ENCODE data around the gene ZDHHC11.
"Not testable (repeated sequence)": the region's sequence is repeated elsewhere in the genome, so short reads cannot be mapped to it uniquely, and the experiment has no call there.

Gene ZDHHC11

DNA sequence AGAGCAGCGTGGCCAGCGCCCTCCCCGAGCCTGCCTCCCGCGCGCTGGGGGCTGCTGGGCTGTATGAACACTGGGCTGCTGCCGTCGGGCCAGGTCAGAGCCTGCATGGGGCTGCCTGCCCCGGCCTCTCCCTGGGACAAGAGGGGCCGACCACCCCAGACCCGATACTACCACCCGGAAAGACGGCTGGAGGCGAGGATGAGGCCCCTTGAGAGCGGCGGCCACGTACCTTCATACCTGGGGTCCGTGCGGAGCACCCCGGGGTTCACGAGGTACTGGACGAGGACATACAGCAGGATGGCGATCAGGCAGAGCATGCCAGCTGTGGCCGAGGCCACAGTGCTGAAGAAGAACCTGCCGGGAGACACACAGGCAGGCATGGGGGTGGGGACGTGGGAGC, 7.4 kb downstream of the ZDHHC11 start:
- not testable (repeated sequence) for DNase-seq

DNA sequence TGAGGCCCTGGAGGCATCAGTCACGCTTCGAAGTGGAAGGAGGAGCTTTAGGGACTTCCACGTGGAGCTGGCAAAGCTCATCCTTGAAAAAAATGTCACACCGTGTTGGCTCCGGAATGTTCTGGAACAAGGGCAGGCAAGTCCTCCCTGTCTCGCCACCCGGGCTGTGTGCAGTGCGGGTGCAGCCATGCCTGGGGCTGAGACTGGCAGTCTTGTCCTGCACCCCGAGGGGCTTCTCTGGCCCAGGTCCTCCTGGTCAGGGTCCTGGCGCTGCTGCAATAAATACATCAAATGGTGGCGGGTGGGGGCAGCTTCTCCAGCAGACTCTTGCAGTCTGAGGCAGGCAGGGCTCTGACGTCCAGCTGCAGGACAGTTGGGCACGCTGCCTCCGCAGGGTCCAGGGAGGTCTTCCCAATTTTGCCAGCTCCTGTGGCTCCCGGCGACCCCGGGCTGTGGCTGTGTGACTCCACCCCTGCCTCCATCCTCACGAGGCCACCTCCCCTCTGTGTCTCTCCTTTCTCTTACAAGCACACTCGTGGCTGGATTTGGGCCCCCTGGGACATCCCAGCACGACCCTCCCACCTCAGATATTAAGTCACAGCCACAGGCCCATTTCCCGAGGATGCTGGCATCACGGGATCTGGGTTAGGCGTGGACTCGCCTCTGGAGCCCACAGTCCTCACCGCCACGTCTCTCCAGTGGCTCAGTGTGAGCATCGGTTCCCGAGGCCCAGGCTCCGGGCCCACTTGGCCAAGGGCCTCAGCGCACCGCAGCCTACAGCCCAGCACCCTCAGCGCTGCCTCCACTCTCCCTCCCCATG, 8.2 kb downstream of the ZDHHC11 start:
- not testable (repeated sequence) for DNase-seq

DNA sequence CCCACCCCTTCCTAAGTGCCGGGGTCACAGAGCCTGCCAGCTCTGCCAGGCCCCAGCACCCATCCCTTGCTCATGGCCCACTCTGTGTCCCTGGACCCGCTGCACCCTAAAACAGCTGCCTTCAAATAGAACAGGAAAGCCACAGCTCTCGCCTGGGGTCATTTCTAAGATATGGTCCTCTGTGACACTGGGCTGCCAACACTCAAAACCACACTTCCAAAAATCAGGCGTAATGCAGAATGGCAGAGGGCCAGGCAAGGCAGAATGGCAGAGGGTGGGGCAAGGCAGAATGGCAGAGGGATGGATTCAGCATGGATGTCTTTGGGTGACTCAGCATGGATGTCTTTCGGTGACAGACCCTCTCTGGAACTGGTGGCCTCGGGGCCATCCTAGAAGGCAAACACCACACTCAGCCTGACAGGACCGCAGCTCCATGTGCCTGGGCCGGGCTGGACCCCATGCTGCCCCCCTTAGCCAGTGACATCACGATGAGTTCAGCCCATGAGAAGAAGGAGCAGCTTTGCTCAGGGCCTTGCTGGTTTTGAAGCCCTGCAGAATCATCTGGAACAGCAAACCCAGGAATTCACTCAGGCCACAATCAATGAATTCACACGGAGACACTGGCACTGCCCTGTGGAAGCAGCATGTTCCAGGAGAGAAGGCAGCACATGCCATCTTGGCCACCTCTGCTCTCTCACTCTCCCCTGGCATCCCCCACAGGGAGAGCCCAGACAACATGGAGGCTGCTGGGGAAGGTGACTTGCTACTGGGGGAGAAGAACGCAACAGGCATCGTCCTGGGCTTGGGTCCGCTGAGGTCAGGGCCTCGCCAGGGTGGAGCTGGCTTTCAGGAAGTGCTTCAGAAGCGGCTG, 9.0 kb downstream of the ZDHHC11 start:
- not testable (repeated sequence) for DNase-seq

DNA sequence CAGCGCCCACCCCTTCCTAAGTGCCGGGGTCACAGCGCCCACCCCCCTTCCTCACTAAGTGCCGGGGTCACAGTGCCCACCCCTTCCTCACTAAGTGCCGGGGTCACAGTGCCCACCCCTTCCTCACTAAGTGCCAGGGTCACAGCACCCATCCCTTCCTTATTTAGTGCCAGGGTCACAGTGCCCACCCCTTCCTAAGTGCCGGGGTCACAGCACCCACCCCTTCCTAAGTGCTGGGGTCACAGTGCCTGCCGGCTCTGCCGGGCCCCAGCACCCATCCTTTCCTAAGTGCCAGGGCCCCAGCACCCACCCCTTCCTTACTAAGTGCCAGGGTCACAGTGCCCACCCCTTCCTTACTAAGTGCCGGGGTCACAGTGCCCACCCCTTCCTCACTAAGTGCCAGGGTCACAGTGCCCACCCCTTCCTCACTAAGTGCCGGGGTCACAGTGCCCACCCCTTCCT, 9.8 kb downstream of the ZDHHC11 start:
- not testable (repeated sequence) for DNase-seq

DNA sequence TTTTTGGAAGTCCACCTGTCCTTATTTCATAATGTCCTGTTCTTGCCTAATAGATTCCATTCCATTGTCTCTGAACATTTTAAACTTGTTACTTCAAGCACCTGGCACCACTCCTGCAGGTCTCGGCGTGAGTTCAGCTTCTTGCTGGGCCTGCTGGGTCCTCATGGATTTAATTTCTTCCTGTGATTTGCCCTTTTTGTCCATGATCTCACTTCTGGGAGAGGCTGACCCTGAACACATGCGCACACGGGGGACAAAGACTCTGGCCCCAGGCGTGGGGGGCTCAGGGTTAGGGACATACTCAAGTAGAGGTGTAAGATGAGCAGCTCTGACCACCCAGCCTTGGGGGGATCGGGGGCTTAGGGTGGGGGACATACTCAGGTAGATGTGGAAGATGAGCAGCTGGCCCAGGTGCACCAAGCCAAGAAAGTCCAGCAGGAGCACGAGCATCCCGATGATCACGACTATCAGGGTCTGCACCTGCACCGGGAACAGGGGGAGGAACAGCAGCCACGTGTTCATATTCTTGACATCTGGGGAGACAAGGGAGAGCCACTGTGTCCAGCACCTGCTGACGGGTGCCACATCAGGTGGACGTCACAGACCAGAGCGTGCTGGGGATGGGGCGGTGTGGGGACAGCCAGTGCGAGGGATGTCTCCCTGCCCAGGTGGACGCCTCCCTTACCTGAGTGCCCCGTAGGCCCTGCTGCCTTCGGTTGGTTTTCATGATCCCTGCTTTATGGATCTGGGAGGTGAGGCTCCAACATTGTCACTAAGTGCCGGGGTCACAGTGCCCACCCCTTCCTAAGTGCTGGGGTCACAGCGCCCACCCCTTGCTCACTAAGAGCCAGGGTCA, 10.4 kb downstream of the ZDHHC11 start:
- not testable (repeated sequence) for DNase-seq

DNA sequence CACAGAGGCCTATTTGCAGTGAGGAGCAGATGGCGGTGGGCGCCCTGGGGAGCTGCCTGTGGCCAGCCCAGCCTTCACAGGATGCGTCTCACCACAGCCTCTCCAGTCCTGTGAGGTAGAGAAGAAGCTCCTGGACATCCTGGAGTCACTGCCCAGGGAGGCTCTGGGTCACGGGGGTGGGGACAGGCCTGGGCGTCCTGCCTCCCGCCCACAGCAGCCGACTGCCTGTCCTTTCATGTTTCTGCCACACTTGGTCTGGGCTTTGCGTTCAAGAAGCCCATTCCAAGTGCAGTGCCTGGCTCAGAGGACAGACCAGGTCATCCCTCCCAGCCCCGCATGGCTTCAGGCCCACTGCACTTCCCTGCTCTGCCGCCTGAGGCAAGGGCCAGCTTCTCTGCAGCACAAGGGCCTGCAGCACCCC, 12.3 kb downstream of the ZDHHC11 start:
- not testable (repeated sequence) for DNase-seq

DNA sequence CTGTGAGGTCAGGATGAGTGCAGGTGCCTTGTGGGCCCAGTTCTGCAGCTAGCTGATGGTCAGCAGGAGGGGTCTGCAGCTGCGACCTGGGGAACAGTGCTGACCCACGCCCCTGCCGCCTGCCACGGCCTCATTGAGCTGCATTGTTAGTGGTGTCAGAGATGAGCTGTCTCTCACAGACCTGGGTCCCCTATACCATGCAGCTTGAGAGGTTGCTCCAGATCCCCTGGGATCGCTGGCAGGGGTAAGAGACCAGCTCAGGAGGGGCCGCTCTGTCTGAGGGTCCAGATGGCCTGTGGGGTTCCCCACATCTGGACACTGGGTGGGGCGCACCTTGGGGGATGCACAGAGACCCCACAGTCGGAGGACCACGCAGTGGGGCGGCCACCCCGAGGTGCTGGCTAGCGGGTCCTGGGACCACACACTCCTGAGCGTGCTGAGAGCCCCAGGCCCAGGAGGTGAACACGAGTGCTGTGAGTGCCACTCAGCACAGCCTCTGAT, 13.1 kb downstream of the ZDHHC11 start:
- DNase-seq, result not testable (repeated sequence)

DNA sequence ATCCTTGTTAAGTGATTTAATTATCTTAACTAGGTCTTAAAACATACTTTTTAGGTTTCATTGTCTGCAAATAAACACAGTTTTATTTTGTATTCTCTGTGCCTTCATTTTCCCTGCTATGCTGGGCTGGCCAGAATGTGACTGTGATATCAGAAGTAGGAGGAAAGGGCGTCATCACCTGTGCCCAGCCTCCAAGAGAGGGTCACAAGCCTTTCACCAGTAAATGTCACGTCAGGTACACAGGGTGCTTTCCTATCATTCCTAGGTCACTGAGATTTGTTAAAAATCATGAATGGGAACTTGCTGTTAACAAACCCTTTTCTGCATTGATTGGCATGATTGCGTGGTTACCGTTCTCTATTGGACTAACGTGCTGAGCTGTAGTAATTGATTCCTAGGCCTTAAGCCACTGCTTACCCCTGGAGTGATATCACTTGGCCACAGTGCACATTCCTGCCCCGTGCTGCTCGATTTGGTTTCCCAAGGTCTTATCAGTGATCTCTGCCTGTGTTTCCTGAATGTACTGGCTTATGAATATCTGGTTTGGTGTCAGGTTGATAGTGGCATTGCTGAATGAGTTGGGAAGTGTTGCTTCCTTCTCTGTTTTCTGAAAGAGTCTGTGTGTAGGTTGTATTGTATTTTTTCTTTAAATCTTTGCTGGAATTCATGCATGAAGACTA, 14.7 kb downstream of the ZDHHC11 start:
- DNase-seq, result not testable (repeated sequence)

DNA sequence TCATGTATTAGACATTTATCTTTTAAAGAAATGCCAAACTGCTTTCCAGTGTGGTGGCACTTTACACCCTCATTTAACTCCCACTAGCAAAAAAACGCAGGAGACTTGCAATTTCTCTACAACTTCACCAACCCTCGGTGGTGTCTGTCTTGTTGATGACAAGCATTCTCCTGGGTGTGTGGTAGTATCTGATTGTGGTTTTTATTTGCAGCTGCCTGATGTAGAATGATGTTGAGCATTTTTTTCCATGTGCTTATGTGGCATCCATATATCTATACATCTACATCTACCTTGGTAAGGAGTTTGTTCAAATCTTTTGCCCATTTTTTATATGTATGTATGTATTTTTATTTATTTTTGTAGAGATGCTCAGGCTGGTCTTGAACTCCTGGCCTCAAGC, 16.8 kb downstream of the ZDHHC11 start:
- not testable (repeated sequence) for DNase-seq

DNA sequence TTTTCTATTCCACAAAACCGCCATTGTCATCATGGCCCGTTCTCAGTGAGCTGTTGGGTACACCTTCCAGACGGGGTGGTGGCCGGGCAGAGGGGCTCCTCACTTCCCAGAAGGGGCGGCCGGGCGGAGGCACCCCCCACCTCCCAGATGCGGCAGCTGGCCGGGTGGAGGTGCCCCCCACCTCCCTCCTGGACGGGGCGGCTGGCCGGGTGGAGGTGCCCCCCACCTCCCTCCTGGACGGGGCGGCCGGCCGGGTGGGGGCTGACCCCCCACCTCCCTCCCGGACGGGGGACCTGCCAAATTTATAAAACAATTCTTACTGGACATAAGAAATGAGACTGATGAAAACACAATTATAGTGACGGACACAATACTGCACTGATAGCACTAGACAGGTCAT, 22.6 kb downstream of the ZDHHC11 start:
- DNase-seq, result not testable (repeated sequence)

DNA sequence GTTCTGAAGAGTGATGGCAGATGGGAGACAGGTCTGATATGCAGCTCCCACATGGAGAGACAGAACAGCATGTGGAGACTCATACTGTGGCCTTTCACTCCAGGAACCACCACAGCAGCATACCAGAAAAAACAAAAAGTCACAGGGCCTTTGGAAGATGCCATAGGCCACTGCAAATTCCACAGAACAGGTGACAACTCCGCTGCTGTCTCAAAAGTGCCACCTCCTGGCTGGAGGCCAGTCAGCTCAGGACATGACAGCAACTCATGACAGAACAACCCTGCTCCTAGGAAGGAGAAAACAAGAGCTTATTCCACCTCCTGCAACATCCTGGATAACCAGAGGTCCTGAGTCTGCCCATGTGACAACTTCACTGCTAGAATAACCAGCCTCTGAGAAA, 25.2 kb downstream of the ZDHHC11 start:
- DNase-seq, result not testable (repeated sequence)

DNA sequence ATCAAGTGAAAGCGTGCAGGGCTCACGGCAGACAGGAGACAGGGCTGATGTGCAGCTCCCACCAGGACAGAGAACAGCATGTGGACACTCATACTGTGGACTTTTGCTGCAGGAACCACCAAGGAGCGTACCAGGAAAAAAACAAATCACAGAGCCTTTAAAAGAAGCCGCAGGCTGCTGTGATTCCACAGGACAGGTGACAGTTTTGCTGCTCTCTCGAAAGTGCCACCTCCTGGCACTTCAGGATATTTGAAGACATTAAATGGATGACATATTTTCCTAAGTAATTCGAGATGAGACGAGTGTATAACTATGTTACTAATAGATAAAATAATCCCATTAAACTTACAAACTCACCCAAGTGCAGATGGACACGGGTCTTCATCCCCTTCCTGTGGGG, 29.3 kb downstream of the ZDHHC11 start:
- DNase-seq, result no peak

DNA sequence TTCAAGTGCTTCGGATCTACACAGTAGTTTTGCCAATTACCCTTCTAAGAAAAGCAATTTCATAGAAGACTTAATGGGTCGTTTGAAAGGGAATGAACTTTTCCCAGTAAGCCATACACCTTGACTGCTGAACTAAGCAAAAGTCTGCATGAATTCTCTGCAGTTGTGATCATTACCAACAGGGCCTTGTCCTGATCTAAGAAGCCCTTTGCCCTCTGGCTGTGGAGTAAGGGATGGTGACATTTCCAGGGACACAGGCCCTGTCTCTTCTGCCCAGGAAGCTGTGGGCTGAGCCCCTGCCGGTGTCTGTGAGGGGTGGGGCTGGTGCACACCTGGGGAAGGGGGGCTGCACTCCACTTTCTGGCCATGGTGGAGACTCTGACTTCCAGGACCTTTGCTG, 30.5 kb downstream of the ZDHHC11 start:
- no peak for DNase-seq

DNA sequence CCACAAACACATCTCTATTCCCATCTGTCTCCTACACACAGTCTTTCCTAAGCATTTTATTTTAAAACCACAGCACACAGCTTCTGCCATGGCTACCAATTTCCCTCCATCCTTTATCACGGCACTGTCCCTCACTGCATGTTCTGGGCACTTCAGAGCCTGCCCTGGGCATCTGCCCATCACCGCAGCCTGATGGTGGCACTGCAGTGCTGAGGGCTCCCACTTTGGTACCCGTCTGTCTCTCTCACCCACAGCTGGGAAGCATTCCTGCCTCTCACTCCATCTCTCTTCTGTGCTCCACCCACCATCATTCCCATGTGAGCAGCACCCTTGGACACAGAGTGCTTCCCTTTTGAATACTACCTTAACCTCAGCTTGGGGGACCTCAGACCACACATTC, 31.7 kb downstream of the ZDHHC11 start:
- no peak for DNase-seq

DNA sequence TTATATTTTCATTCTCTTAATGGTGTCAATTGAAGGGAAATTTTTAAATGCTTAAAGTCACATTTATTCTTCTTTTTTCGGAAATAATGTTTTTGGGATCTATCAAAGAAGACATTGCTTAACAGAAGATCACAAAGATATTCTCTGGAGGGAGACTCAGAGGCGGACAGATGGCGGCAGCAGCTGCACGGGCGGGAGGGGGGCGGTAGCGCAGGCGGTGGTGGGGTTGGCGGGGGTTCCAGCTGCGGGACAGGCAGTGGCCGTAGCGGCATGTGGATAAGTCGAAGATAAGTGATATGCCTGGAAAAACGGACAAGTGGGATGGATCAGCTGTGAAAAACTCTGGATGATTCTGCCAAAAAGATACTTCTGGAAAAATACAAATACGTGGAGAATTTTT, 34.6 kb downstream of the ZDHHC11 start:
- no peak for DNase-seq

DNA sequence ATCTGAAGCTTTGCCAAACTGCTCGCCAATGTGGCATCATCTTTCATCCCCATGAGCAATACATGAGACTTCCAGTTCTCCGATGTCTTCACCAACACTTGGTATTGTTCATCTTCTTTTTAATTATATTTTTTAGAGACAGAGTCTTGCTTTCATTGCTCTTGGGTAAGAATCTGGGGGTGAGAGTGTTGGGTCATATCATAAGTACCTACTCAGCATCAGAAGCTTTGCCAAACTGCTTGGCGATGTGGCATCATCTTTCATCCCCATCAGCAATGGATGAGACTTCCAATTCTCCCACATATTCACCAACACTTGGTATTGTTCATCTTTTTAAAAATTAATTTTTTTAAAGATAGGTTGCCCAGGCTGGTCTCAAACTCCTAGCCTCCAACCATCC, 35.3 kb downstream of the ZDHHC11 start:
- DNase-seq, result no peak

DNA sequence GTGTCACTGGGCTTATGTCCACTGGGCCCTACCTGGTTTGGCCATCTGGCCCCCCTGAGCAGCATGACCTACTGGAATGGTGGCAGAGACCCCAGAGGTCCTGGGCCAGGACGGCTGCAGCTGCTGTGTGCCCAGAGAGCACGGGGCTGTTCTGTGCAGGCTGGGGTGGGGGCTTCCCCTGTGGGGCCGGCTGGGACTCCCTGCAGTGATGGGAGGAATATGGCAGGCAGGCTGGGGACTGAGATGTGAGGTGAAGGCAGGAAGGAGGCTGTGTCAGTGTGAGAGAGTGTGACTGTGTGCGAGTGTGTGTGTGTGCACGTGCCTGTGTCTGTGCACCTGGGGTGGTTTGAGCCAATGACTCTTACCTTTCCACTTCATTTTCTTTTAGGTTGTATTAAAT, 37.2 kb downstream of the ZDHHC11 start:
- not testable (repeated sequence) for DNase-seq

DNA sequence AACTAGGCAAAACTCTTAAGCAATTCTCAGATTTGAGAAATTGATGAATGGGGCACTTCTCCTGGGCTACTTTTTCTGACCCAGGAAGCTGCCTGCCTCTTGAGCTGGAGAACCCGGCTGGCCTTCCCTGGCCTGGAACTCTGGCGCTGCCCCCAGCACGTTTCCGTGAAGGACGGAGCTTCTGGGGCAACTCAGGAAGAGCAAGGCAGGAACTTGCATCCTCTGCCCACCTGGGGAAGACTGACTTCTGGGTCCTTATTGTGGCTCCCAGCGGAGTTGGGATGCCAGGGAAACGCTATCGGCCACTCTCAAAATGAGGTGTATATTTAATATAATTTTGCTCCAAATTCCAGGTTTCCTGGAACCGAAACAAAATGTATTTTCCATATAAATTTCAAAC, 39.4 kb downstream of the ZDHHC11 start:
- not testable (repeated sequence) for DNase-seq

DNA sequence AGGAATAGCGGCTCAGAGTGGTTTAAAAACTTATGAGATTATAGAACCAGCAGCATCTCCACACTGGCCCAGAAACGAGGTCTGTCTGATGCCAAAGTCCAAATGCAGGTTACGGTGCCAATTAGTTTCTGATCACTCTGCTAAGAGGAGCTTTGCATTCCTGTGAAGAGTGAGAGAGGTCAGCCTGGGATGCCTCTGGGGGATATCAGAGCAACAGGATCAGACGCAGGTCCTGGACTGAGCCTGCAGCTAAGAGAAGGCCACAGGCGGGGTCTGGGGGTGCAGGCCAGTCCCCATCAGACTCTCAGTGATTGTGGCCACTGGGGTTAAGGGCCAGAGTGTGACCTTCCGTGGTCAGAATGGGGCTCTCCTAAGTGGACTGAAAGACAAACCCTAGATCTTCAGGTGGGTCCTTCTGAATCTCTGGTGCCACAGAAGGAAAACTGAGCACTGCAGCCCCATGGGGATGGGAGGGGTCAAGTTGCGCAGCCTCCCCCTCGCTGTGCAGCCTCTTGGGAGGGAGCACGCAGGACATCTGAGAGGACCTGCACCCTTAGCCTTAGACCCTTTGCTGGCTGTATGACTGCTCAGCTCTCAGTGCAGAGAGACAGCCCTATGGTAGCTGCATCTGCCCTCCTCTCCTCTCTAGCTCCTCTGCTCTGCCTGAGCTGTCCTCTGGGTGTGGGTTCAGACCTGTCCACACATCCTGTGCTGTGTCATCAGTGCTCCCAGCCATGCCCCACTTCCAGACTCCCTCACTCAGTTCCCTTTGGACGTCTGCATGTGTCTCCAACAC, 42.9 kb downstream of the ZDHHC11 start:
- not testable (repeated sequence) for DNase-seq

DNA sequence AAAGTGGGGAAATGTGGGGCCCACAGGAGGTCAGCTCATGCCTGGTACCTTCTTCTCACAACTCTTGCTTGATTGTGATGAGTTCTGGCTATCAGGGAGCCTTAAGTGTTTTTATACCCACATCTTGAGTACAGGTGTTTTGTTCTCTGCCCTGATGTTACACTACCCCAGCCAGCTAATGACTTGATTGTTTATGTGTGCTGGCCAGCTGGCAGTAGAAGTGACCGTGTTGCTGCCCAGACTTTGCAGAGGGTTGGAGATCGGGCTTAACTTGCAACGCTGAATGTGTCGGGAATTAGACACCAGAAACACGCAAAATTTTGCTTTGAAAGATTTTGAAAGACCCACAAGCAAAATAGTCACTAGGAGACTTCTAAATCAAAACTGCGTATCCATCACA, 49.3 kb downstream of the ZDHHC11 start:
- no peak for DNase-seq

DNA sequence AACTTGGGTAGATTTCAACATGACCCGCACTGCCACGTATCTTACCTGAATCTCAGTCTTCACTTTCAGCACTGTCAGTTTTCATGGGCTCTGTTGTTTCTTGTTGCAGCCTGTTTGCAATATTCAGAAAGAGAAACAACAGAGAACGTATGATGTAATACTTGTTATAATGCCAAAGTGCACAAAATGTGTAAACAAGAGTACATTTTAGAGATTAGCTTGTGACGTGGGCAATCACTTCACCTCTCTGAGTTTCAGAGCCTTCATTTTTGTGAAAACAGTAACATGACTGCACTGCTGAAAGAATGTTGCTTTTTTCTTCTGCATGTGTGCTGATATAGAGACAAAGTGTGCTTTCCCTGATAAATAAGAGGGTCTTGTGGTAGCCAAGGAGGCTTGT, 49.7 kb downstream of the ZDHHC11 start:
- not testable (repeated sequence) for DNase-seq
